ENCODE data around the gene RASA4.
"Not testable (repeated sequence)": the region's sequence is repeated elsewhere in the genome, so short reads cannot be mapped to it uniquely, and the experiment has no call there.

Gene RASA4

GRCh38 chr7:102568620-102569019, 47.9 kb downstream of the RASA4 start:
- H3K9me3 ChIP-seq (ENCODE audit: control insufficient read depth, low read length); H3K9ac ChIP-seq (ENCODE audit: low read length); H3K36me3 ChIP-seq (ENCODE audit: control insufficient read depth, insufficient read depth, low read length); H3K4me3 ChIP-seq (ENCODE audit: low read length); H3K27me3 ChIP-seq (ENCODE audit: control insufficient read depth, insufficient read depth, low read length); H3K4me1 ChIP-seq (ENCODE audit: control insufficient read depth, insufficient read depth, low read length): not testable (repeated sequence)

GRCh38 chr7:102550808-102551422, 65.6 kb downstream of the RASA4 start, which contains the start of gene SPDYE2:
TSS of gene SPDYE2 (plus strand) at chr7:102551226. CDS start at chr7:102553256, 2,030 bp downstream.
- not testable (repeated sequence) for H3K4me1 ChIP-seq (ENCODE audit: control insufficient read depth, insufficient read depth, low read length); H3K36me3 ChIP-seq (ENCODE audit: control insufficient read depth, insufficient read depth, low read length); H3K27me3 ChIP-seq (ENCODE audit: control insufficient read depth, insufficient read depth, low read length); H3K9me3 ChIP-seq (ENCODE audit: control insufficient read depth, low read length); H3K9ac ChIP-seq (ENCODE audit: low read length); H3K4me3 ChIP-seq (ENCODE audit: low read length)

- not testable (repeated sequence) for H3K9ac ChIP-seq (ENCODE audit: low read length); H3K4me3 ChIP-seq (ENCODE audit: low read length); H3K27me3 ChIP-seq (ENCODE audit: control insufficient read depth, insufficient read depth, low read length); H3K9me3 ChIP-seq (ENCODE audit: control insufficient read depth, low read length); H3K4me1 ChIP-seq (ENCODE audit: control insufficient read depth, insufficient read depth, low read length); H3K36me3 ChIP-seq (ENCODE audit: control insufficient read depth, insufficient read depth, low read length)
These were observed 70.2 kb downstream of the RASA4 start for GRCh38 chr7:102546353-102546752.

- H3K27me3 ChIP-seq (ENCODE audit: control insufficient read depth, insufficient read depth, low read length); H3K9ac ChIP-seq (ENCODE audit: low read length); H3K36me3 ChIP-seq (ENCODE audit: control insufficient read depth, insufficient read depth, low read length); H3K4me1 ChIP-seq (ENCODE audit: control insufficient read depth, insufficient read depth, low read length); H3K9me3 ChIP-seq (ENCODE audit: control insufficient read depth, low read length); H3K4me3 ChIP-seq (ENCODE audit: low read length): not testable (repeated sequence)
These were observed 71.3 kb downstream of the RASA4 start for GRCh38 chr7:102545288-102545687.

GRCh38 chr7:102544372-102544771, 72.2 kb downstream of the RASA4 start:
- H3K4me3 ChIP-seq (ENCODE audit: low read length); H3K9me3 ChIP-seq (ENCODE audit: control insufficient read depth, low read length); H3K4me1 ChIP-seq (ENCODE audit: control insufficient read depth, insufficient read depth, low read length); H3K36me3 ChIP-seq (ENCODE audit: control insufficient read depth, insufficient read depth, low read length); H3K27me3 ChIP-seq (ENCODE audit: control insufficient read depth, insufficient read depth, low read length); H3K9ac ChIP-seq (ENCODE audit: low read length): not testable (repeated sequence)

GRCh38 chr7:102543596-102543995, 73.0 kb downstream of the RASA4 start, which contains the start of gene UPK3BL2:
TSS of gene UPK3BL2 (minus strand) at chr7:102543696. CDS start at chr7:102543636, 60 bp downstream.
- H3K9me3 ChIP-seq (ENCODE audit: control insufficient read depth, low read length); H3K9ac ChIP-seq (ENCODE audit: low read length); H3K4me1 ChIP-seq (ENCODE audit: control insufficient read depth, insufficient read depth, low read length); H3K36me3 ChIP-seq (ENCODE audit: control insufficient read depth, insufficient read depth, low read length); H3K27me3 ChIP-seq (ENCODE audit: control insufficient read depth, insufficient read depth, low read length); H3K4me3 ChIP-seq (ENCODE audit: low read length): not testable (repeated sequence)

- not testable (repeated sequence) for H3K4me3 ChIP-seq (ENCODE audit: low read length); H3K27me3 ChIP-seq (ENCODE audit: control insufficient read depth, insufficient read depth, low read length); H3K36me3 ChIP-seq (ENCODE audit: control insufficient read depth, insufficient read depth, low read length); H3K9me3 ChIP-seq (ENCODE audit: control insufficient read depth, low read length); H3K9ac ChIP-seq (ENCODE audit: low read length); H3K4me1 ChIP-seq (ENCODE audit: control insufficient read depth, insufficient read depth, low read length)
These were observed 73.8 kb downstream of the RASA4 start for GRCh38 chr7:102542771-102543170.

- not testable (repeated sequence) for H3K36me3 ChIP-seq (ENCODE audit: control insufficient read depth, insufficient read depth, low read length); H3K9ac ChIP-seq (ENCODE audit: low read length); H3K4me1 ChIP-seq (ENCODE audit: control insufficient read depth, insufficient read depth, low read length); H3K4me3 ChIP-seq (ENCODE audit: low read length); H3K27me3 ChIP-seq (ENCODE audit: control insufficient read depth, insufficient read depth, low read length); H3K9me3 ChIP-seq (ENCODE audit: control insufficient read depth, low read length)
These were observed 74.5 kb downstream of the RASA4 start for GRCh38 chr7:102542083-102542482.

GRCh38 chr7:102540604-102541003, 76.0 kb downstream of the RASA4 start:
- H3K27me3 ChIP-seq (ENCODE audit: control insufficient read depth, insufficient read depth, low read length); H3K4me3 ChIP-seq (ENCODE audit: low read length); H3K9ac ChIP-seq (ENCODE audit: low read length); H3K4me1 ChIP-seq (ENCODE audit: control insufficient read depth, insufficient read depth, low read length); H3K9me3 ChIP-seq (ENCODE audit: control insufficient read depth, low read length); H3K36me3 ChIP-seq (ENCODE audit: control insufficient read depth, insufficient read depth, low read length): not testable (repeated sequence)

GRCh38 chr7:102535062-102535615, 81.4 kb downstream of the RASA4 start:
- not testable (repeated sequence) for H3K4me3 ChIP-seq (ENCODE audit: low read length); H3K9me3 ChIP-seq (ENCODE audit: control insufficient read depth, low read length); H3K27me3 ChIP-seq (ENCODE audit: control insufficient read depth, insufficient read depth, low read length); H3K9ac ChIP-seq (ENCODE audit: low read length); H3K4me1 ChIP-seq (ENCODE audit: control insufficient read depth, insufficient read depth, low read length); H3K36me3 ChIP-seq (ENCODE audit: control insufficient read depth, insufficient read depth, low read length)

- H3K9me3 ChIP-seq (ENCODE audit: control insufficient read depth, low read length); H3K27me3 ChIP-seq (ENCODE audit: control insufficient read depth, insufficient read depth, low read length); H3K9ac ChIP-seq (ENCODE audit: low read length); H3K36me3 ChIP-seq (ENCODE audit: control insufficient read depth, insufficient read depth, low read length); H3K4me1 ChIP-seq (ENCODE audit: control insufficient read depth, insufficient read depth, low read length); H3K4me3 ChIP-seq (ENCODE audit: low read length): not testable (repeated sequence)
These were observed 84.4 kb downstream of the RASA4 start for GRCh38 chr7:102532127-102532526.

GRCh38 chr7:102531583-102531982, 85.0 kb downstream of the RASA4 start:
- not testable (repeated sequence) for H3K4me1 ChIP-seq (ENCODE audit: control insufficient read depth, insufficient read depth, low read length); H3K9ac ChIP-seq (ENCODE audit: low read length); H3K27me3 ChIP-seq (ENCODE audit: control insufficient read depth, insufficient read depth, low read length); H3K9me3 ChIP-seq (ENCODE audit: control insufficient read depth, low read length); H3K36me3 ChIP-seq (ENCODE audit: control insufficient read depth, insufficient read depth, low read length); H3K4me3 ChIP-seq (ENCODE audit: low read length)
